Large intestine (tissue), 3 donors: ENCODE data around the gene NELFCD. TPM values are rescaled to one million over a fixed set of nuclear protein-coding genes. Genes with fewer than 3 reads are reported as not detected.
"Not testable (repeated sequence)": the region's sequence is repeated elsewhere in the genome, so short reads cannot be mapped to it uniquely, and the experiment has no call there.

Source experiments
- DNase-seq, 2 donors: peaks; one replicate each; pipeline versions ENCODE4 v3.0.0 to v3.0.0-alpha.2; 2013
- H3K27ac ChIP-seq: one replicate; pipeline ENCODE4 v1.5.1; 2013; ENCODE audit warnings: low read length
- H3K27me3 ChIP-seq: 2 replicates; pipeline ENCODE4 v1.6.1; 2013; ENCODE audit warnings: low read length; ENCODE audit not compliant: control insufficient read depth, insufficient read depth
- H3K36me3 ChIP-seq: 2 replicates; pipeline ENCODE4 v1.6.1; 2013; ENCODE audit warnings: low read length; ENCODE audit not compliant: control insufficient read depth, insufficient read depth
- H3K4me1 ChIP-seq: one replicate; pipeline ENCODE4 v1.6.1; 2013; ENCODE audit warnings: low read length; ENCODE audit not compliant: control insufficient read depth, insufficient read depth
- H3K4me3 ChIP-seq: one replicate; pipeline ENCODE4 v1.5.1; 2013; ENCODE audit warnings: low read length
- H3K9me3 ChIP-seq: one replicate; pipeline ENCODE4 v1.6.1; 2013; ENCODE audit warnings: mild to moderate bottlenecking, low read depth, low read length, moderate library complexity; ENCODE audit not compliant: control insufficient read depth
- WGBS: methylation state at CpG from one replicate; pipeline ENCODE4 v1.1.5; 2013; ENCODE audit warnings: low lambda C conversion rate; ENCODE audit not compliant: insufficient coverage; 5-methylcytosine and 5-hydroxymethylcytosine counted together
- polyA plus RNA-seq: library from polyadenylated mRNA; unstranded; fragments of 120-200 nt; gene quantifications from one replicate; pipeline ENCODE4 v1.2.1, GENCODE V29; 2013

The NELFCD gene
- polyA plus RNA-seq, 1 donor = 82.0 TPM

- H3K4me1 ChIP-seq = peaks cover 11% of the 10 kb centered on the region
- H3K27ac ChIP-seq = no peak overlapping the region
Observed at GRCh38 chr20:59008715-59009336, 27.8 kb downstream of the NELFCD start.

GRCh38 chr20:59010321-59010994 lies 29.4 kb downstream of the NELFCD start:
- no peaks in the 10 kb centered on the region for H3K27me3 ChIP-seq
- H3K9me3 ChIP-seq = no peaks in the 10 kb centered on the region
- no peak overlapping the region for H3K27ac ChIP-seq
- no peak for DNase-seq
- 0% methylated on average over 1 of the region's 8 CpGs for WGBS
- peaks cover 7% of the 10 kb centered on the region for H3K4me1 ChIP-seq
- no peaks in the 10 kb centered on the region for H3K36me3 ChIP-seq
- no peak overlapping the region for H3K4me3 ChIP-seq

More at GRCh38 chr20:59008715-59009336, 27.8 kb downstream of the NELFCD start:
- no CpG with 5 or more reads among the region's 8 CpGs for WGBS
- no peaks in the 10 kb centered on the region for H3K27me3 ChIP-seq
- no peak for DNase-seq
- H3K9me3 ChIP-seq = no peaks in the 10 kb centered on the region
- H3K36me3 ChIP-seq = no peaks in the 10 kb centered on the region
- no peak overlapping the region for H3K4me3 ChIP-seq

- Histone ChIP-seq H3K36me3 (no peaks in the 10 kb centered on the region), H3K9me3 (no peaks in the 10 kb centered on the region), H3K4me3 (no peak overlapping the region), H3K4me1 (peaks cover 2% of the 10 kb centered on the region), H3K27ac (no peak overlapping the region), H3K27me3 (no peaks in the 10 kb centered on the region)
- 80% methylated on average over 2 of the region's 17 CpGs for WGBS
- DNase-seq = no peak
Observed at GRCh38 chr20:59010995-59011873, 30.2 kb downstream of the NELFCD start.

GRCh38 chr20:59011874-59012157 lies 30.8 kb downstream of the NELFCD start:
- WGBS = no CpG with 5 or more reads among the region's 3 CpGs
- not testable (repeated sequence) for H3K4me1 ChIP-seq, H3K9me3 ChIP-seq, H3K27ac ChIP-seq, DNase-seq, H3K36me3 ChIP-seq, H3K4me3 ChIP-seq, H3K27me3 ChIP-seq

- Histone ChIP-seq H3K27ac (no peak overlapping the region), H3K27me3 (no peaks in the 10 kb centered on the region), H3K36me3 (no peaks in the 10 kb centered on the region), H3K4me3 (no peak overlapping the region), H3K4me1 (no peaks in the 10 kb centered on the region), H3K9me3 (no peaks in the 10 kb centered on the region)
- 80% methylated on average over 1 of the region's 17 CpGs for WGBS
- no peak for DNase-seq
Observed at GRCh38 chr20:59013031-59013951, 32.2 kb downstream of the NELFCD start.

- H3K4me3 ChIP-seq = no peak overlapping the region
- no peaks in the 10 kb centered on the region for H3K4me1 ChIP-seq
- H3K9me3 ChIP-seq = no peaks in the 10 kb centered on the region
- H3K27me3 ChIP-seq = no peaks in the 10 kb centered on the region
- WGBS = 100% methylated on average over 1 of the region's 13 CpGs
- H3K36me3 ChIP-seq = no peaks in the 10 kb centered on the region
- no peak overlapping the region for H3K27ac ChIP-seq
- DNase-seq = no peak
Observed at GRCh38 chr20:59013959-59014608, 33.0 kb downstream of the NELFCD start.

- Histone ChIP-seq H3K4me1 (no peaks in the 10 kb centered on the region), H3K27ac (no peak overlapping the region), H3K4me3 (no peak overlapping the region), H3K27me3 (no peaks in the 10 kb centered on the region), H3K36me3 (no peaks in the 10 kb centered on the region), H3K9me3 (no peaks in the 10 kb centered on the region)
- no peak for DNase-seq
- WGBS = no CpG with 5 or more reads among the region's 17 CpGs
Observed at GRCh38 chr20:59014680-59015389, 33.8 kb downstream of the NELFCD start.

GRCh38 chr20:59015411-59015810 lies 34.4 kb downstream of the NELFCD start:
- Histone ChIP-seq H3K4me1 (no peaks in the 10 kb centered on the region), H3K36me3 (no peaks in the 10 kb centered on the region), H3K27ac (no peak overlapping the region), H3K27me3 (no peaks in the 10 kb centered on the region), H3K9me3 (no peaks in the 10 kb centered on the region), H3K4me3 (no peak overlapping the region)
- no peak for DNase-seq
- no CpG with 5 or more reads among the region's 16 CpGs for WGBS
